Stimulated activated CD4-positive, alpha-beta T cell treated with anti-CD3 and anti-CD28 coated beads, Interleukin-12 subunit alpha, Interleukin-12 subunit beta, amount 100 ng/mL, for 4 hours (primary cell): ENCODE results near the gene C15orf40.
A peak's percentile ranks its signal among the peaks of the same experiment; 100 is the strongest.

Source experiments
- DNase-seq: peaks from one replicate; pipeline ENCODE4 v3.0.0-alpha.2; 2020

The C15orf40 gene

GRCh38 chr15:82992436-82992998 is 18.9 kb downstream of the C15orf40 start:
- DNase-seq = no peak

- DNase-seq = no peak
Observed at GRCh38 chr15:82986442-82986780, 25.0 kb downstream of the C15orf40 start.

- peak; percentile 84 for DNase-seq
Observed at GRCh38 chr15:82985688-82986441, 25.6 kb downstream of the C15orf40 start, which contains the start of gene RAMAC. TSS of gene RAMAC (plus strand) at chr15:82986210. CDS start at chr15:82989019, 2,809 bp downstream.

- no peak for DNase-seq
Observed at GRCh38 chr15:82980981-82981380, 30.5 kb downstream of the C15orf40 start.

- DNase-seq = no peak
Observed at GRCh38 chr15:82979726-82980125, 31.7 kb downstream of the C15orf40 start.

GRCh38 chr15:82978438-82978837 is 33.0 kb downstream of the C15orf40 start:
- DNase-seq = no peak

GRCh38 chr15:82977076-82977475 is 34.4 kb downstream of the C15orf40 start:
- no peak for DNase-seq

- DNase-seq = no peak
Observed at GRCh38 chr15:82972990-82973389, 38.4 kb downstream of the C15orf40 start.

- no peak for DNase-seq
Observed at GRCh38 chr15:82971218-82971984, 40.0 kb downstream of the C15orf40 start.

- no peak for DNase-seq
Observed at GRCh38 chr15:82970696-82971095, 40.7 kb downstream of the C15orf40 start.

- DNase-seq = no peak
Observed at GRCh38 chr15:82970078-82970686, 41.3 kb downstream of the C15orf40 start.

- no peak for DNase-seq
Observed at GRCh38 chr15:82969353-82969752, 42.1 kb downstream of the C15orf40 start.

GRCh38 chr15:82968066-82968465 is 43.4 kb downstream of the C15orf40 start:
- DNase-seq = no peak

- no peak for DNase-seq
Observed at GRCh38 chr15:82966671-82967071, 44.8 kb downstream of the C15orf40 start.

- DNase-seq = no peak
Observed at GRCh38 chr15:82964890-82965289, 46.5 kb downstream of the C15orf40 start.

GRCh38 chr15:82963471-82964341 is 47.7 kb downstream of the C15orf40 start:
- no peak for DNase-seq

- no peak for DNase-seq
Observed at GRCh38 chr15:82960766-82961165, 50.7 kb downstream of the C15orf40 start.

GRCh38 chr15:82959423-82959822 is 52.0 kb downstream of the C15orf40 start:
- no peak for DNase-seq

GRCh38 chr15:82958638-82959037 is 52.8 kb downstream of the C15orf40 start:
- DNase-seq = no peak

GRCh38 chr15:82952158-82953081 is 59.0 kb downstream of the C15orf40 start, which contains the start of gene HOMER2:
TSS of gene HOMER2 (minus strand) at chr15:82952720. CDS start at chr15:82952535, 185 bp downstream.
- peak; percentile 10 for DNase-seq

GRCh38 chr15:82951472-82952157 is 59.8 kb downstream of the C15orf40 start:
- no peak for DNase-seq
